GM21360 (cell line): Measurements from ENCODE around the gene ADIPOR2.

Experiments used
- ATAC-seq: cut with Tn5 transposase; IDR thresholded peaks from one replicate; pipeline ENCODE4 v1.9.1; 2021; ENCODE audit warnings: mild to moderate bottlenecking, moderate library complexity; ENCODE audit not compliant: unreplicated experiment

The ADIPOR2 gene, protein sequence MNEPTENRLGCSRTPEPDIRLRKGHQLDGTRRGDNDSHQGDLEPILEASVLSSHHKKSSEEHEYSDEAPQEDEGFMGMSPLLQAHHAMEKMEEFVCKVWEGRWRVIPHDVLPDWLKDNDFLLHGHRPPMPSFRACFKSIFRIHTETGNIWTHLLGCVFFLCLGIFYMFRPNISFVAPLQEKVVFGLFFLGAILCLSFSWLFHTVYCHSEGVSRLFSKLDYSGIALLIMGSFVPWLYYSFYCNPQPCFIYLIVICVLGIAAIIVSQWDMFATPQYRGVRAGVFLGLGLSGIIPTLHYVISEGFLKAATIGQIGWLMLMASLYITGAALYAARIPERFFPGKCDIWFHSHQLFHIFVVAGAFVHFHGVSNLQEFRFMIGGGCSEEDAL

DNA sequence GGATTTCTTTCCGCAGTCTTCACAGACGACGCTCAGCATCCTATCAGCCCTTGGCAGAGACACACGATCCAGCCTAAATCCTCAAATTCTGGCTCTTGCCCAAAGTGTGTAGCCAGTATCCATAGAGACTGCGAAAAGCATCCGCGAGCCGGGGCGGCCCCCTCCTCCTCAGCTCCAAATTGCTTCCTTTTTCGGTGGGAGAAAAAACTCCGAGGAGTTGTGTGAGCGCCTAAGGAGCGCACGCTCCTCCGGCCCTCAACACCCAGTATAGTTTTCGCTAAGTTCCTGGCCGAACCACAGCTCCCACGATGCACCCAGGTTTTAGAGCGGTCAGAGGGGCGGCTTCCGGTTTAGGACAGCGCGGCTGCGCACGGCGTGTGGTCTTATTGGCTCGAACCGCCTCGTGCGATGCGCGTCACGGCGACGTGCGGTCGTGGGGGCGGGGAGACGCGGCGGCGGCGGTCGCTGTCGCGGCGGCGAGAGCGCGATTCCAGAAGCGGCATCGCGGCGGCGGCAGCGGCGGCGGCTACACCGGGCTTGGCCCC, at the start of gene ADIPOR2:
ADIPOR2 (plus strand) TSS at position 493 of the 545 bp plus-strand sequence. CDS start 63,274 bp downstream, outside the sequence.
- ATAC-seq, result peak; percentile 93

- ATAC-seq, result no peak
Observed at GRCh38 chr12:1642513-1642912, 48.4 kb upstream of the ADIPOR2 start.

- ATAC-seq, result no peak
Observed at GRCh38 chr12:1643043-1643442, 47.8 kb upstream of the ADIPOR2 start.

DNA sequence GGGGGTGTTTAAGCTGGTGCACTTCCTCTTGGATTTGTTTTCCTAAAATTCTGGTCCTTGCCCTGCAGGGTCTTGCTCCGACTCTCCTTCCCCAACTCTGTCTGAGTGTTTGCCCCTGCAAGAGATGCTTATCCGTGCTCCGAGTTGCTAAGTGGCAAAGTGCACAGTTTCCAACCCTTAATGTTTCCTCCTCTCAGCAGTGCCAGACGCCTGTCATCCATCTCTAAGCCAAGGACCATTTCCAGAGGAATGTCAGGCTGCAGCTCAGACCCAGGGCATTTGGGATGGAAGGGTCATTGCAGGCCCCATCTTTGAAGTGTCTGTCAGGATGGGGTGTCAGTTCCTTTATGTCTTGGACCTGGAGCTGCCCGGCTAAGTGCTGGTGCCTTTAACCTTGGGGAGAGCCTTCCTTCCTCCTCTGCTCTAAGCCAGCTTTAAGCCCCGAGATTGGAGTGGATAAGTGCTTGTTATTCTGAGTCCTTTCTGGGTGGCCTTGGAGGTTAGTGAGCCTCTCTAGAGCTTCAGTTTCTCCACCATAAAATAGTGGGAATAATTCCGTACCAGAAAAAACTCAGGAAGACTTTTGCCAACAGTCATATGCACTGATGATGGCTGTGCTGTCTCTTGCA, 46.9 kb upstream of the ADIPOR2 start:
- ATAC-seq, result no peak

GRCh38 chr12:1644534-1645438, 46.1 kb upstream of the ADIPOR2 start:
- ATAC-seq, result no peak

DNA sequence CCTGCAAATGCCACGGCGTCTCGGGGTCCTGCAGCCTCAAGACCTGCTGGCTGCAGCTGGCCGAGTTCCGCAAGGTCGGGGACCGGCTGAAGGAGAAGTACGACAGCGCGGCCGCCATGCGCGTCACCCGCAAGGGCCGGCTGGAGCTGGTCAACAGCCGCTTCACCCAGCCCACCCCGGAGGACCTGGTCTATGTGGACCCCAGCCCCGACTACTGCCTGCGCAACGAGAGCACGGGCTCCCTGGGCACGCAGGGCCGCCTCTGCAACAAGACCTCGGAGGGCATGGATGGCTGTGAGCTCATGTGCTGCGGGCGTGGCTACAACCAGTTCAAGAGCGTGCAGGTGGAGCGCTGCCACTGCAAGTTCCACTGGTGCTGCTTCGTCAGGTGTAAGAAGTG, 45.1 kb upstream of the ADIPOR2 start:
- ATAC-seq, result no peak

DNA sequence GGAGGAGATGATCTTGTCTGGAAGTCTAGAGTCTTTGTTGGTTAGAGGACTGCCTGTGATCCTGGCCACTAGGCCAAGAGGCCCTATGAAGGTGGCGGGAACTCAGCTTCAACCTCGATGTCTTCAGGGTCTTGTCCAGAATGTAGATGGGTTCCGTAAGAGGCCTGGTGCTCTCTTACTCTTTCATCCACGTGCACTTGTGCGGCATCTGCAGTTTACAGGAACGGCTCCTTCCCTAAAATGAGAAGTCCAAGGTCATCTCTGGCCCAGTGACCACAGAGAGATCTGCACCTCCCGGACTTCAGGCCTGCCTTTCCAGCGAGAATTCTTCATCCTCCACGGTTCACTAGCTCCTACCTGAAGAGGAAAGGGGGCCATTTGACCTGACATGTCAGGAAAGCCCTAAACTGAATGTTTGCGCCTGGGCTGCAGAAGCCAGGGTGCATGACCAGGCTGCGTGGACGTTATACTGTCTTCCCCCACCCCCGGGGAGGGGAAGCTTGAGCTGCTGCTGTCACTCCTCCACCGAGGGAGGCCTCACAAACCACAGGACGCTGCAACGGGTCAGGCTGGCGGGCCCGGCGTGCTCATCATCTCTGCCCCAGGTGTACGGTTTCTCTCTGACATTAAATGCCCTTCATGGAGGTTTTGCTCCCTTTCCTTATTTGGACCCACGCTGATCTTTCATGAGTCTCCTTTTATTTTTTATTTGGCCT, 44.1 kb upstream of the ADIPOR2 start:
- no peak for ATAC-seq

DNA sequence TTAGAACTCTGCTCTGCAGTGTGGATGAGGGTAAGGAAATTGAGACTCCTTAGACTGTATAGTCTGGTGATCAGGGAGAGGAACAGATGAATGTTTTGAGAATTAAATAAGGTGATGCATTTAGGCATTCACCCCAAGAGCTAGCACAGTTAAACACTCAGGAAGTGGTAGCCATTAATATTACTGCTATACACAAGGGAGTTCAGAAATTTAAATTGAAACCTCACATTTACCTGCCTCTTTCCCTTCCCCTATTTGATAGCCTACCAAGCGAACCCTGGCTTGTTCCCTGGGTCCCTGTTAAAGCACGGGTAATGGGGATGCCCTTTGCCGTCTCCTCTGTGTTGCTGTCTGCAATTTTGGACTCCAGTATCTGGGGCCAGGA, 43.6 kb upstream of the ADIPOR2 start:
- ATAC-seq, result no peak

DNA sequence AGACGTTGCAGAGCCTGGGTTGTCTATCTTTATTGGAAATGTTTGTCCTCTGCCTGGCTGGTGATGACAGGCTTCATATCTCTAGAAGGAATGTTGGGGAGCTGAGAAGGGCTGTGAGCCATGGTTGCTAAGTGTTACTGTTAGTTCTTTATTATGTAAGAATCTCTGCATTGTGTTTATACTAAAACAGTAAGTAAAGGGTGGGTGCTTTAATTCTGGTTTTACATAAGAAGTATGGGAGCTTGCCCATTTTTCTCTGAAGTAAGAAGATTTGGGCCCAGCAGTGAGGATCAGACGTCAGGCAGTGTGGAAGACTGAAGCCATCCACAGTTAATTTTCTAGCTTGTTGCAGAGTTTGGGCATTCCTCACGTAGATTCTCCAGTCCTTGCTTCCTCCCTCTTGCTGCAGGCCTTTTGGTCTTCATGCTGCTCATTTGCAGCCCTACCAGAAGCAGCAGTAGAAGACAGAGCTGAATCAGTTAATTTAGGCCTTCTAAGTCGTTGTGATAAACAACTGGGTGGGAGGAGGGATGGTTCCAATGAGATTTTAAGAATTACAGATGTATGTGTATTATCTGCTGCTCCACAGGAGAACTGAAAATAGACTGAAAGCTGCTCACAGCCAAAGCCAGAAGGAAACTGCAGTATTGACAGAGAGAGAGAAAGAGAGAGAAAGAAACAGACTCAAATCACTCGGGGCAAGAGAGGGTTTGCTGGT, 40.5 kb upstream of the ADIPOR2 start:
- no peak for ATAC-seq

DNA sequence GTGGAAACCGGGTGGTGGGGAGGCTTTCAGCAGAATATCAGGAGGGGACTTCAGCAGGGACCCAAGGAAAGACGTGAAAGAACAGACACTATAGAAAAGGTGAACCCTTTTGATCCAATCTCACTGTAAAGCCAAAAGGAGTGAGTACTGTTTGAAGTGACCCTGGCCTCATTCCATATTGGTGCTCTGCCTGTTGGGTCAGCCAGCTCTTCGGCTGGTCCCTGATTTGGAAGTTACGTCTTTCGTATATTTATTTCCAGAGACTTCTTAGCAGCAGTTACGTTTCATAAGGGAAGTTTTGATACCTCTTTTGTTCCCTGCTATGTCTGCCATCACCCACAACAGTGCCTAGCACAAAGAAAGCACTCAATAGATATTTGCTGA, 39.9 kb upstream of the ADIPOR2 start:
- ATAC-seq, result no peak

DNA sequence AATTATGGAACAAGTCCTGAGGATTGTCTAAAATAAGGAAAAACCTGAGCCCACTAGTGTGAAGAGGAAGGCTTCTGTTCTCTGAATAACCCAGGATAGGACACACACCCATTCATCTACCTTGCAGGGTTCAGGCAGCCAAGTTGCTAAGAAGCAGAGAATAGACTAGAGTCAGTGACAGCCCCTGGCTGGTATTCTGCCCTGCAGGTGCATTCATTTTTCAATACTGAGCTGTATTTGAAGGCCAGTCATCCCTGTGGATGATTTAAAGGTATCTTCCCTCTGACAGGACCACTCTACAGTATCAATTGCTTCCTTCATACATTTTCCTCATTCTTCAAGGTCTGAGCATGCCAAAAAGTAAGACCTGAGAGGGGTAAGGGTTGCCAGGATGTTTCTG, 38.9 kb upstream of the ADIPOR2 start:
- ATAC-seq, result no peak

DNA sequence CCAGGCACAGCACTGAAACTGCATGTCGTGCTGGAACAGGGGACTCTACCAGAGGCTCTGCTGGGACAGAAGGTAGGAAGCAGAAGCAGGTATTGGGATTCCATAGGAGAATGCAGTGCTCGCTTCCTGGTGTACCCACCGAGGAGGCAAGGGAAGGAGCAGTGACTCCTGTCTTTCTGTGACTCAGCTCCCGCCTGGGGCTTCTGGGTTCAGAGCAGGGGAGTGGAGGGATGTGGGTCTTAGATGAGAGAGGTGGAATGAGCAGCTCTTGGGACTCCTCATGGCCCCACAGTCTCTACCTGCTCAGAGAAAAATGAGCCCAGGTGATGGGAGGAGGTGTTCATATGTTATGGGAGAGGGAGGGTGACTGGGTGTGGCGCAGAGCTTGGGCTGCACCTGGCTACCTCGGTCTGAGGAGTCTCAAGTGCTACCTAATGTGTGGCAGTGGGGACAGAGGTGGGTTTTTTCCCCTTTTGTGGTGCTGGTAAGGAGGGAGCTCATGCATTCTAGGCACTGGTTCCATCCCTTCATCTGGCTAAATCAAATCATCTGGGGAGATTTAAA, 35.6 kb upstream of the ADIPOR2 start:
- no peak for ATAC-seq

- no peak for ATAC-seq
Observed at GRCh38 chr12:1656902-1657301, 34.0 kb upstream of the ADIPOR2 start.

- ATAC-seq, result no peak
Observed at GRCh38 chr12:1657688-1658087, 33.2 kb upstream of the ADIPOR2 start.

- ATAC-seq, result no peak
Observed at GRCh38 chr12:1660304-1661187, 30.3 kb upstream of the ADIPOR2 start.

GRCh38 chr12:1661553-1662335, 29.1 kb upstream of the ADIPOR2 start:
- peak; percentile 72 for ATAC-seq

DNA sequence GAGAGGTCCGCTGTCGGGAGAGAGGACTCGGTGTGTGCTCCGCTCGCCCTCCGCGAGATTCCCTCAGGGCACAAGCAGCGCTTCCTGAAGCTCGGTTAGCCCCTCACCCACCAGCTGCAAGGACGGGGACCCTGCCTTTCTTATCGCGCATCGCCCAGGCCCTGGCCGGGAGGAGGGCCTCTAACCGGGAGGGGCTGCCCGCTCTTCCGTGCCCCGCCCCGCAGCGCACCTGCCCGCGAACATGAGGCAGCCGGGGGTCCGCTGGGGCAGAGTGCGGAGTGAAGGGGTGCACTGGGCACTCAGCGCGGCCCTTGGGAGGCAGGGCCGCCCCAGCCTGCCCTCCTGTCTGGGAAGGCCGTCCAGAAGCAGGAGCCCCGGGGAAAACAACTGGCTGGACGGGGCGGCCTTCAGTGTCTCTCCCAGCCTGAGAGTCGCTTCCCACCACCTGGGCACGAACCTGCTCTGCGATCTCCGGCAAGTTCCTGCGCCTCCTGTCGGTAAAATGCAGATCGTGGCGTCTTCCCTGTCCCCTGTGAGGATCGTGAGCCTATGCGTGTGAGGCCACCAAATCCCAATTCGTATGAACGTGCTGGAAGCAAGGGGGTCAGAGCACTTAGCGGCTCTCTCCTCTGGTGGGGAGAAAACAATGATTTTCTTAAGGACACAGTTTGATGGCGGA, 28.0 kb upstream of the ADIPOR2 start:
- no peak for ATAC-seq
